NCI-H2196 (cell line): ENCODE results near the gene CCM2.
"Not testable (repeated sequence)": the region's sequence is repeated elsewhere in the genome, so short reads cannot be mapped to it uniquely, and the experiment has no call there.

Source experiments
- DNase-seq: peaks from one replicate; lab custom pipeline; 2025; ENCODE audit not compliant: unreplicated experiment; lab: John Stamatoyannopoulos, UW

CCM2 gene

GRCh38 chr7:45098983-45099839 lies 99.2 kb downstream of the CCM2 start:
- no peak for DNase-seq

- DNase-seq = no peak
Measured at GRCh38 chr7:45099891-45100760, 100.1 kb downstream of the CCM2 start.

- DNase-seq = no peak
Measured at GRCh38 chr7:45100761-45101480, 100.9 kb downstream of the CCM2 start.

- no peak for DNase-seq
Measured at GRCh38 chr7:45101748-45102147, 101.7 kb downstream of the CCM2 start.

GRCh38 chr7:45102785-45103712 lies 103.0 kb downstream of the CCM2 start:
- DNase-seq = no peak

- DNase-seq = no peak
Measured at GRCh38 chr7:45103958-45104843, 104.2 kb downstream of the CCM2 start.

GRCh38 chr7:45104844-45105587 lies 105.0 kb downstream of the CCM2 start:
- no peak for DNase-seq

- no peak for DNase-seq
Measured at GRCh38 chr7:45105588-45106188, 105.7 kb downstream of the CCM2 start.

GRCh38 chr7:45106820-45107219 lies 106.8 kb downstream of the CCM2 start:
- DNase-seq = no peak

GRCh38 chr7:45107356-45107755 lies 107.4 kb downstream of the CCM2 start:
- DNase-seq = no peak

- DNase-seq = no peak
Measured at GRCh38 chr7:45108863-45109262, 108.9 kb downstream of the CCM2 start.

GRCh38 chr7:45111298-45112223 lies 111.6 kb downstream of the CCM2 start, which contains the start of gene TBRG4:
Gene TBRG4, minus strand, starts transcription at chr7:45111697. Its CDS starts 2,460 bp downstream, at chr7:45109237.
- peak; percentile 98 for DNase-seq

- DNase-seq = no peak
Measured at GRCh38 chr7:45112648-45113047, 112.6 kb downstream of the CCM2 start.

- DNase-seq = not testable (repeated sequence)
Measured at GRCh38 chr7:45114257-45114656, 114.3 kb downstream of the CCM2 start.

GRCh38 chr7:45114926-45115325 lies 114.9 kb downstream of the CCM2 start:
- no peak for DNase-seq

- DNase-seq = no peak
Measured at GRCh38 chr7:45116048-45116447, 116.0 kb downstream of the CCM2 start.

- no peak for DNase-seq
Measured at GRCh38 chr7:45117582-45117981, 117.6 kb downstream of the CCM2 start.
